H1 (cell line): Measurements from ENCODE around the gene HTRA2. TPM values are rescaled to one million over a fixed set of nuclear protein-coding genes. Genes with fewer than 3 reads are reported as not detected.

ENCODE experiments used
- CTCF ChIA-PET: fragments of 300-600 bp; sonication (Branson Sonifier 250); formaldehyde crosslinking; loops from one replicate; lab custom pipeline; 2021; ENCODE audit not compliant: partially characterized antibody; lab: Charles Lee
- POLR2A ChIA-PET: fragments of 300-600 bp; sonication (Branson Sonifier 250); formaldehyde crosslinking; loops from one replicate; lab custom pipeline; 2021; ENCODE audit warnings: inconsistent platforms; ENCODE audit not compliant: partially characterized antibody; lab: Charles Lee
- DNase-seq, 2 experiments: peaks; one replicate each; pipeline versions ENCODE4 v3.0.0 to v3.0.0-alpha.2; 2010 to 2022; ENCODE audit warnings: low spot score in 2 of 2, low read depth in 1 of 2, mixed read lengths in 1 of 2
- FAIRE-seq: peaks from 2 replicates; lab custom pipeline; 2011; peaks lifted over from hg19 to GRCh38; lab: Jason Lieb, UNC
- H2AFZ ChIP-seq: 2 replicates; pipeline ENCODE4 v1.8.1; 2012; ENCODE audit warnings: low read length, inconsistent platforms
- H2AK5ac ChIP-seq: 2 replicates; pipeline ENCODE4 v1.6.1; 2013; ENCODE audit warnings: low read depth, low read length
- H2BK120ac ChIP-seq: replicated peaks from 2 replicates; pipeline ENCODE3; 2013; ENCODE audit warnings: low read depth, low read length, inconsistent platforms
- H2BK12ac ChIP-seq: 2 replicates; pipeline ENCODE4 v1.6.1; 2013; ENCODE audit warnings: low read depth, low read length
- H2BK15ac ChIP-seq: 2 replicates; pipeline ENCODE4 v1.6.1; 2013; ENCODE audit warnings: low read length
- H2BK20ac ChIP-seq: 2 replicates; pipeline ENCODE4 v1.6.1; 2013; ENCODE audit warnings: low read length
- H2BK5ac ChIP-seq: 2 replicates; pipeline ENCODE4 v1.6.1; 2013; ENCODE audit warnings: low read depth, low read length
- H3K14ac ChIP-seq: 2 replicates; pipeline ENCODE4 v1.6.1; 2013; ENCODE audit warnings: inconsistent platforms; ENCODE audit not compliant: insufficient read length
- H3K18ac ChIP-seq: 2 replicates; pipeline ENCODE4 v1.6.1; 2013; ENCODE audit warnings: low read length; ENCODE audit errors: extremely low read depth
- H3K23ac ChIP-seq: 2 replicates; pipeline ENCODE4 v1.6.1; 2013; ENCODE audit warnings: inconsistent platforms; ENCODE audit not compliant: insufficient read length
- H3K23me2 ChIP-seq: 2 replicates; pipeline ENCODE4 v1.6.1; 2013; ENCODE audit warnings: low read depth, low read length
- H3K27ac ChIP-seq: 2 replicates; pipeline ENCODE4 v1.6.1; 2011; ENCODE audit warnings: low read depth, low read length, inconsistent platforms
- H3K27me3 ChIP-seq, 4 experiments: replicated peaks in 1 of 4; 1 replicate in 1 of 4; 2 replicates in 3 of 4; pipeline versions ENCODE4 v1.6.1 to v1.8.1; 2011 to 2013; ENCODE audit warnings: low read length in 3 of 4, mild to moderate bottlenecking in 3 of 4, inconsistent platforms in 2 of 4, mixed read lengths in 2 of 4, moderate library complexity in 1 of 4; ENCODE audit not compliant: control insufficient read depth in 3 of 4, insufficient read depth in 3 of 4; ENCODE audit errors: extremely low read depth in 1 of 4
- H3K36me3 ChIP-seq, 4 experiments: 2 replicates each; pipeline versions ENCODE4 v1.6.1 to v1.8.1; 2011 to 2013; ENCODE audit warnings: mild to moderate bottlenecking in 4 of 4, low read length in 3 of 4, moderate library complexity in 2 of 4, control low read depth in 1 of 4, inconsistent platforms in 1 of 4; ENCODE audit not compliant: insufficient read depth in 4 of 4, control insufficient read depth in 2 of 4
- H3K4ac ChIP-seq: replicated peaks from 2 replicates; pipeline ENCODE3; 2013; ENCODE audit warnings: low read length, low read depth, mixed read lengths, inconsistent platforms; ENCODE audit not compliant: insufficient read length
- H3K4me1 ChIP-seq, 4 experiments: replicated peaks in 1 of 4; 1 replicate in 1 of 4; 2 replicates in 3 of 4; pipeline versions ENCODE4 v1.6.1 to v1.8.1; 2011 to 2013; ENCODE audit warnings: low read length in 3 of 4, inconsistent platforms in 2 of 4, mixed read lengths in 1 of 4; ENCODE audit not compliant: insufficient read depth in 4 of 4, control insufficient read depth in 3 of 4
- H3K4me2 ChIP-seq, 2 experiments: 2 replicates each; pipeline versions ENCODE4 v1.6.1 to v1.8.1; 2011 to 2013; ENCODE audit warnings: low read depth in 2 of 2, low read length in 2 of 2, control low read depth in 1 of 2, inconsistent platforms in 1 of 2, mild to moderate bottlenecking in 1 of 2; ENCODE audit not compliant: insufficient read depth in 1 of 2
- H3K4me3 ChIP-seq, 4 experiments: fragments of 200-600, 300-600 bp in 1 of 4; sonication (generic), shearing (Covaris generic), sonication (Bioruptor Twin) in 1 of 4; 2 replicates each; pipeline versions ENCODE4 v1.5.1 to v1.8.1; 2011 to 2016; ENCODE audit warnings: low read length in 4 of 4, low read depth in 3 of 4, control low read depth in 2 of 4, inconsistent platforms in 2 of 4, mild to moderate bottlenecking in 2 of 4, mixed read lengths in 1 of 4, moderate library complexity in 1 of 4; ENCODE audit not compliant: insufficient read depth in 2 of 4; ENCODE audit errors: extremely low read depth in 1 of 4
- H3K56ac ChIP-seq: replicated peaks from 2 replicates; pipeline ENCODE3; 2013; ENCODE audit warnings: low read depth, mild to moderate bottlenecking, mixed read lengths, low read length, inconsistent platforms; ENCODE audit not compliant: insufficient read length
- H3K79me1 ChIP-seq: 2 replicates; pipeline ENCODE4 v1.6.1; 2013; ENCODE audit warnings: low read depth, low read length, control low read depth
- H3K79me2 ChIP-seq, 2 experiments: 2 replicates each; pipeline versions ENCODE4 v1.6.1 to v1.8.1; 2012 to 2013; ENCODE audit warnings: low read length in 2 of 2, mild to moderate bottlenecking in 2 of 2, inconsistent platforms in 1 of 2; ENCODE audit not compliant: insufficient read depth in 2 of 2, control insufficient read depth in 1 of 2
- H3K9ac ChIP-seq, 4 experiments: replicated peaks in 1 of 4; 1 replicate in 1 of 4; 2 replicates in 3 of 4; pipeline versions ENCODE4 v1.6.1 to v1.8.1; 2011 to 2013; ENCODE audit warnings: low read depth in 3 of 4, low read length in 3 of 4, control low read depth in 2 of 4, mild to moderate bottlenecking in 2 of 4, moderate library complexity in 2 of 4, inconsistent platforms in 1 of 4; ENCODE audit errors: extremely low read depth in 1 of 4
- H3K9me3 ChIP-seq, 2 experiments: 2 replicates each; pipeline versions ENCODE4 v1.6.1 to v1.8.1; 2012 to 2013; ENCODE audit warnings: mild to moderate bottlenecking in 2 of 2, moderate library complexity in 2 of 2, control low read depth in 1 of 2, inconsistent platforms in 1 of 2, low read depth in 1 of 2, low read length in 1 of 2, mixed read lengths in 1 of 2; ENCODE audit not compliant: insufficient read depth in 2 of 2
- H4K20me1 ChIP-seq, 2 experiments: replicated peaks in 1 of 2; 2 replicates each; pipeline versions ENCODE3 to v1.8.1; 2011 to 2013; ENCODE audit warnings: inconsistent platforms in 2 of 2, low read length in 2 of 2, mild to moderate bottlenecking in 1 of 2; ENCODE audit not compliant: insufficient read depth in 2 of 2, control insufficient read depth in 1 of 2
- H4K5ac ChIP-seq: 2 replicates; pipeline ENCODE4 v1.6.1; 2013; ENCODE audit warnings: low read length, low read depth, mixed read lengths, inconsistent platforms; ENCODE audit not compliant: insufficient read length
- H4K8ac ChIP-seq: 2 replicates; pipeline ENCODE4 v1.8.0; 2013; ENCODE audit warnings: mild to moderate bottlenecking, moderate library complexity, low read length, inconsistent platforms; ENCODE audit not compliant: insufficient read depth; ENCODE audit errors: extremely low read depth
- H4K91ac ChIP-seq: replicated peaks from 2 replicates; pipeline ENCODE3; 2013; ENCODE audit warnings: low read length, mixed read lengths, inconsistent platforms; ENCODE audit not compliant: insufficient read length
- GTF2F1 ChIP-seq: IDR thresholded peaks from 2 replicates; pipeline ENCODE4 v1.6.1; 2012; ENCODE audit warnings: low read depth, low read length, improper control_type of control experiment, borderline replicate concordance
- HDAC2 ChIP-seq, 2 experiments: fragments of 300-600 bp in 1 of 2; sonication (generic) in 1 of 2; IDR thresholded peaks; 2 replicates each; pipeline ENCODE4 v1.6.1; 2011 to 2012; ENCODE audit warnings: low read depth in 2 of 2, low read length in 2 of 2, mild to moderate bottlenecking in 2 of 2, moderate library complexity in 2 of 2, borderline replicate concordance in 1 of 2, inconsistent platforms in 1 of 2
- JUN ChIP-seq: IDR thresholded peaks from 2 replicates; pipeline ENCODE4 v1.6.1; 2011; ENCODE audit warnings: low read depth, mild to moderate bottlenecking, improper control_type of control experiment, low read length
- KDM5A ChIP-seq: fragments of 200-600 bp; IDR thresholded peaks from 2 replicates; pipeline ENCODE4 v1.7.1; 2012; ENCODE audit warnings: mild to moderate bottlenecking, low read length, inconsistent platforms, mixed read lengths
- MAFK ChIP-seq: IDR thresholded peaks from 2 replicates; pipeline ENCODE4 v1.6.1; 2012; ENCODE audit warnings: low read depth, mild to moderate bottlenecking, improper control_type of control experiment, low read length
- RBBP5 ChIP-seq: IDR thresholded peaks from 2 replicates; pipeline ENCODE4 v1.7.1; 2012; ENCODE audit warnings: low read depth, mild to moderate bottlenecking, inconsistent platforms, low read length, moderate library complexity, borderline replicate concordance
- RNF2 ChIP-seq: fragments of 200-900, 300-1000 bp; sonication (generic); IDR thresholded peaks from 2 replicates; pipeline ENCODE4 v1.7.1; 2016; ENCODE audit warnings: borderline replicate concordance, low read depth, mild to moderate bottlenecking, antibody characterized with exemption, low read length; ENCODE audit not compliant: poor library complexity, severe bottlenecking; ENCODE audit errors: missing control alignments
- SAP30 ChIP-seq: fragments of 300-600 bp; sonication (generic); IDR thresholded peaks from 2 replicates; pipeline ENCODE4 v1.7.1; 2012; ENCODE audit warnings: low read length, moderate library complexity, mild to moderate bottlenecking, inconsistent platforms; ENCODE audit not compliant: insufficient read depth, insufficient replicate concordance
- TBP ChIP-seq: IDR thresholded peaks from 2 replicates; pipeline ENCODE4 v1.6.1; 2011; ENCODE audit warnings: low read depth, low read length, improper control_type of control experiment
- WGBS, 2 experiments: shearing (Covaris generic) in 1 of 2; methylation state at CpG; one replicate each; pipeline versions ENCODE4 v1.1.6 to v1.1.7; 2013 to 2015; ENCODE audit warnings: low lambda C conversion rate in 2 of 2, mixed read lengths in 2 of 2, inconsistent platforms in 1 of 2, low coverage in 1 of 2, missing lambda C conversion rate in 1 of 2; ENCODE audit not compliant: insufficient replicate concordance in 2 of 2, insufficient coverage in 1 of 2, insufficient read length in 1 of 2; ENCODE audit errors: extremely low coverage in 1 of 2, missing lambda C conversion rate in 1 of 2; 5-methylcytosine and 5-hydroxymethylcytosine counted together
- polyA plus RNA-seq, 7 experiments: library from polyadenylated mRNA; depleted of rRNA in 3 of 7; stranded (reverse) in 5 of 7; unstranded in 2 of 7; fragments of >200 nt in 5 of 7; fragments of 200-250 nt in 2 of 7; gene quantifications; 1 replicate in 5 of 7; 2 replicates in 1 of 7; 4 replicates in 1 of 7; pipeline versions ENCODE4 v1.2.1 to v1.2.3, GENCODE V29; 2011 to 2013; ENCODE audit warnings: missing spikeins in 2 of 7, mixed read lengths in 2 of 7
- total RNA-seq: library from RNA; stranded (reverse); fragmentation: NEBNext Ultra II Directional; extraction: Animal tissue kit (Norgen Biotek cat#: 25700); gene quantifications from 2 replicates; pipeline ENCODE4 v1.2.1, GENCODE V29; 2021
- TF ChIP-seq, protein P1 (sequence below): IDR thresholded peaks from 2 replicates; pipeline ENCODE4 v1.6.1; 2011; ENCODE audit warnings: low read length, improper control_type of control experiment

The HTRA2 gene
- total and polyA plus RNA-seq, 2 of the 8 experiments (the other 6 are each of a cell fraction or from before 2014, with no cell fraction given), result 21.6 to 37.6 TPM

DNA sequence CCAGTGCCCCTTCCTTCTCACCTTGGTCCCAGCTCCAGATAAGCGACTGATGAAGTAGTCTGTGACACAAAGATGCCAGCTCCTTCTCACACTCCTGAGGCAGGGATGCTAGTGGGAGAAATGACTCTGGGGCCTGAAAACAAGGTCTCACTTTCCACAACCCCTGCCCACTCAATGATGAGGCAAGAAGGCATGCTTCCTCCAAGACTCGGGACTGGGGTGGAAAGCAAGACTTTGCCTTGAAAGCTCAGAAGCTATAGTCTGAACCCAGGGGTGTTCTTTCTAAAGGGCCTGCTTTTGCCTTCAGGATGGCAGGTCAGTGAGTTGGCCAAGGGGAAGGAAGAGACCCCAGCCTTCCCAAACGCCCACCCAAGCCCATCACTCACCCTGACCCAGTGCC is 48.3 kb upstream of the HTRA2 start:
- Histone ChIP-seq H3K79me1 (no peaks in the 10 kb centered on the region; the same call in 1 of the 2 replicates), H3K23ac (no peak overlapping the region), H4K91ac (no peak overlapping the region), H3K36me3 (peaks cover 0 to 6% (median 2%) of the 10 kb centered on the region in 4 experiments; a peak in 5 of 8 replicates), H2AK5ac (no peak overlapping the region), H3K14ac (no peak overlapping the region), H2BK5ac (no peak overlapping the region), H3K27ac (no peak overlapping the region), H4K20me1 (peaks cover 4 to 9% of the 10 kb centered on the region in 2 experiments), H3K9me3 (no peaks in the 10 kb centered on the region), H3K23me2 (peaks cover 9% of the 10 kb centered on the region; the same call in 1 of the 2 replicates), H3K9ac (peak overlapping the region in 1 of 4 experiments; percentile 35; a peak in 2 of 7 replicates), H2BK20ac (no peak overlapping the region), H4K8ac (no peak overlapping the region), H3K27me3 (no peaks in the 10 kb centered on the region; a peak in 1 of 7 replicates), H3K18ac (no peak overlapping the region), H3K4me3 (peak overlapping the region; percentile 69 to 99 (median 93); a peak in 7 of 8 replicates), H2BK12ac (no peak overlapping the region), H3K4ac (no peak overlapping the region), H3K79me2 (peaks cover 0 to 9% of the 10 kb centered on the region in 2 experiments; a peak in 1 of 4 replicates), H2BK15ac (no peak overlapping the region), H4K5ac (no peak overlapping the region), H3K56ac (no peak overlapping the region), H2AFZ (no peak overlapping the region), H3K4me1 (peaks cover 0 to 10% (median 4%) of the 10 kb centered on the region in 4 experiments; a peak in 4 of 7 replicates), H3K4me2 (peak overlapping the region; percentile 98 to 100), H2BK120ac (no peak overlapping the region)
- FAIRE-seq (no peak), DNase-seq (no peak)
- 77% methylated on average over 2 of the region's 3 CpGs; no CpG with 5 or more reads in 1 of the 2 experiments for WGBS, 2 experiments
- CTCF ChIA-PET, result interaction anchor here (0.6 to 8.0 kb wide), 15 partner anchors 8 to 107 kb away, joined by 3 to 73 read pairs (median 4); partner anchors contain the start of genes AUP1, HTRA2, INO80B and MOGS
- POLR2A ChIA-PET, result interaction anchor here (0.8 to 7.3 kb wide), 17 partner anchors 9 to 90 kb away, joined by 3 to 85 read pairs (median 5); partner anchors contain the start of genes AUP1, C2orf81, DOK1 and HTRA2
- TF ChIP-seq KDM5A (no peak), RNF2 (no peak), HDAC2 (IDR thresholded peaks at IDR 0.05; ENCODE audit: borderline replicate concordance in 1 of 2, low read depth in 2 of 2, low read length in 2 of 2) (no peak), GTF2F1 (no peak), JUN (no peak), RBBP5 (no peak), TBP (no peak), MAFK (no peak), SAP30 (no peak)
- TF ChIP-seq, protein P1, sequence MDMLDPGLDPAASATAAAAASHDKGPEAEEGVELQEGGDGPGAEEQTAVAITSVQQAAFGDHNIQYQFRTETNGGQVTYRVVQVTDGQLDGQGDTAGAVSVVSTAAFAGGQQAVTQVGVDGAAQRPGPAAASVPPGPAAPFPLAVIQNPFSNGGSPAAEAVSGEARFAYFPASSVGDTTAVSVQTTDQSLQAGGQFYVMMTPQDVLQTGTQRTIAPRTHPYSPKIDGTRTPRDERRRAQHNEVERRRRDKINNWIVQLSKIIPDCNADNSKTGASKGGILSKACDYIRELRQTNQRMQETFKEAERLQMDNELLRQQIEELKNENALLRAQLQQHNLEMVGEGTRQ, result no peak
